Right atrium auricular region (tissue), 2 donors: Measurements from ENCODE around the gene SLC25A11. TPM values are rescaled to one million over a fixed set of nuclear protein-coding genes. Genes with fewer than 3 reads are reported as not detected.

Source experiments
- DNase-seq: peaks from one replicate; pipeline ENCODE4 v3.0.0-alpha.2; 2019; ENCODE audit warnings: low spot score
- H3K27ac ChIP-seq, 2 donors: fragments of 200-600 bp; sonication (generic); 1 replicate in 1 of 2; 2 replicates in 1 of 2; pipeline ENCODE4 v1.5.1; 2016 to 2019
- H3K27me3 ChIP-seq, 2 donors: fragments of 200-600 bp; sonication (generic); one replicate each; pipeline versions ENCODE4 v1.5.1 to v1.6.0; 2017 to 2019
- H3K36me3 ChIP-seq: fragments of 200-600 bp; sonication (generic); one replicate; pipeline ENCODE4 v1.5.1; 2016
- H3K4me1 ChIP-seq, 2 donors: fragments of 200-600 bp; sonication (generic); one replicate each; pipeline versions ENCODE4 v1.5.1 to v1.6.0; 2017 to 2019
- H3K4me3 ChIP-seq, 2 donors: fragments of 200-600 bp; sonication (generic); 1 replicate in 1 of 2; 2 replicates in 1 of 2; pipeline ENCODE4 v1.5.1; 2017 to 2019; ENCODE audit warnings: mild to moderate bottlenecking in 1 of 2, moderate library complexity in 1 of 2
- H3K9me3 ChIP-seq, 2 donors: fragments of 200-600 bp; sonication (generic); one replicate each; pipeline ENCODE4 v1.5.1; 2019
- total RNA-seq, 2 donors: library from RNA; depleted of rRNA; stranded (reverse); fragments of >200 nt; gene quantifications; one replicate each; pipeline ENCODE4 v1.1.0, GENCODE V29; 2016
- TF ChIP-seq, protein P1 (sequence below), 2 donors: fragments of 200-600 bp; sonication (generic); IDR thresholded peaks; one replicate each; pipeline ENCODE4 v1.5.1; 2019; ENCODE audit warnings: antibody characterized with exemption in 2 of 2

Gene SLC25A11
- total RNA-seq, 2 donors from 2014 or later, result 99.5 to 188 TPM

- peaks cover 38% of the 10 kb centered on the region for H3K36me3 ChIP-seq
- TF ChIP-seq, protein P1, sequence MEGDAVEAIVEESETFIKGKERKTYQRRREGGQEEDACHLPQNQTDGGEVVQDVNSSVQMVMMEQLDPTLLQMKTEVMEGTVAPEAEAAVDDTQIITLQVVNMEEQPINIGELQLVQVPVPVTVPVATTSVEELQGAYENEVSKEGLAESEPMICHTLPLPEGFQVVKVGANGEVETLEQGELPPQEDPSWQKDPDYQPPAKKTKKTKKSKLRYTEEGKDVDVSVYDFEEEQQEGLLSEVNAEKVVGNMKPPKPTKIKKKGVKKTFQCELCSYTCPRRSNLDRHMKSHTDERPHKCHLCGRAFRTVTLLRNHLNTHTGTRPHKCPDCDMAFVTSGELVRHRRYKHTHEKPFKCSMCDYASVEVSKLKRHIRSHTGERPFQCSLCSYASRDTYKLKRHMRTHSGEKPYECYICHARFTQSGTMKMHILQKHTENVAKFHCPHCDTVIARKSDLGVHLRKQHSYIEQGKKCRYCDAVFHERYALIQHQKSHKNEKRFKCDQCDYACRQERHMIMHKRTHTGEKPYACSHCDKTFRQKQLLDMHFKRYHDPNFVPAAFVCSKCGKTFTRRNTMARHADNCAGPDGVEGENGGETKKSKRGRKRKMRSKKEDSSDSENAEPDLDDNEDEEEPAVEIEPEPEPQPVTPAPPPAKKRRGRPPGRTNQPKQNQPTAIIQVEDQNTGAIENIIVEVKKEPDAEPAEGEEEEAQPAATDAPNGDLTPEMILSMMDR (IDR thresholded peaks at IDR 0.05), result no peak
- no peaks in the 10 kb centered on the region for H3K9me3 ChIP-seq
- DNase-seq, result no peak
- H3K4me1 ChIP-seq, result peaks cover 0 to 2% of the 10 kb centered on the region in 2 donors
- no peak overlapping the region for H3K27ac ChIP-seq
- H3K4me3 ChIP-seq, result no peak overlapping the region
- H3K27me3 ChIP-seq, result no peaks in the 10 kb centered on the region
Measured at GRCh38 chr17:4960279-4960922, 20.6 kb upstream of the SLC25A11 start.

DNA sequence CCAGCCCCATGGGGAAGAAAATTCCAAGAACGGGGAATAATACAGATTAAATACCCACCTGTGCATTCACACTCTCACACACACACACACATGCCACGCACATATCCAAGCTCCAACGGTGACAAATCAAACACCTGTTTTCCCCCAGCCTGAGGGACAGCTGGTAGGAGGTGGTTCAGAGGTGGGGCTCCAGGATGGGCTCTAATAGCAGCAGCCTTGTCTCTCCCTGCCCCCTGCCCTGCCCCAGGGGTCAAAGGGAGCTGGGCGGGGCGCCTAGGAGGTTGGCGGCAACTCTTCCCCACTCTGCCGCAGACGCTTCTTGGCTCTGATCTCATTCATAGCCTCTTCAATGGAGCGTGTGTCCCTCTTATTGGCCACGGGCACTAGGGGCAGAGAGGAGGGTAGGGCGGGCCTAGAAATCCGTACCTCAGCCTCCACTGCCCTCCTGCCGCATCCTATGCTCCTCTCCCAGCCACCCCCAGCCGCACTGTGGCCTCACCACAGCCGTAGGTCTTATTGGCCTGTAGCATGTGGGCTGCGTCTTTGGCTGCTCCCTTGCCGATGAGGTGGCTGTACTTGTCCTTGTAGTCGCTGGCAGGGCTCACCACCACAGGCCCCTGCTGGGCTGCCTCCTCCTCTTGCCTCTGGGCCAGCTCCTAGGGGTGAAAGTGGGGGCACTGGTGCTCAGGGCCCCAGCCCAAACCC, 19.6 kb upstream of the SLC25A11 start:
- peaks cover 38% of the 10 kb centered on the region for H3K36me3 ChIP-seq

DNA sequence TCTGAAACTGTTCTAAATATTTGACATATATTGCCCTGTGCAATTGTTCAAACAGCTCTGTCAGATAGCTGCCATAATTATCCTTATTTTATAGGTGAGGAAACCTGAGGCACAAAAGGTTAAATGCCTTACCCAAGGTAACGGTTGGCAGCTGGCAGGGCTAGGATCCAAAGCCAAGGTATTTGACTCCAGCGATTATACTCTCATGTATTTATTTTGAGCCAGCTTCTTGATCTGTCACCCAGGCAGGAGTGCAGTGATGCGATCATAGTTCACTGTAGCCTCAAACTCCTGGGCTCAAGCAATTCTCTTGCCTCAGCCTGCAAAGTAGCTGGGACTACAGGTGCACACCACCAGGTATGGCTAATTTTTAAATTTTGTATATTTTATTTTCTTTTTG, 18.3 kb upstream of the SLC25A11 start:
- TF ChIP-seq, protein P1 (IDR thresholded peaks at IDR 0.05), result no peak
- Histone ChIP-seq H3K36me3 (peaks cover 38% of the 10 kb centered on the region), H3K9me3 (no peaks in the 10 kb centered on the region), H3K27ac (no peak overlapping the region), H3K27me3 (no peaks in the 10 kb centered on the region), H3K4me1 (peaks cover 0 to 4% of the 10 kb centered on the region in 2 donors), H3K4me3 (no peak overlapping the region)
- no peak for DNase-seq

More for the DNA sequence above, 19.6 kb upstream of the SLC25A11 start:
- H3K27ac ChIP-seq, result no peak overlapping the region
- no peak overlapping the region for H3K4me3 ChIP-seq
- TF ChIP-seq, protein P1 (IDR thresholded peaks at IDR 0.05), result no peak
- H3K27me3 ChIP-seq, result no peaks in the 10 kb centered on the region
- no peak for DNase-seq
- H3K4me1 ChIP-seq, result no peaks in the 10 kb centered on the region
- no peaks in the 10 kb centered on the region for H3K9me3 ChIP-seq

- no peak for DNase-seq
- Histone ChIP-seq H3K36me3 (peaks cover 38% of the 10 kb centered on the region), H3K9me3 (no peaks in the 10 kb centered on the region), H3K4me1 (peaks cover 0 to 11% of the 10 kb centered on the region in 2 donors), H3K27ac (no peak overlapping the region), H3K4me3 (no peak overlapping the region), H3K27me3 (no peaks in the 10 kb centered on the region)
- TF ChIP-seq, protein P1 (IDR thresholded peaks at IDR 0.05), result peak in 1 of 2 donors; percentile 31
Measured at GRCh38 chr17:4956493-4957061, 16.7 kb upstream of the SLC25A11 start.

- Histone ChIP-seq H3K4me1 (peaks cover 0 to 25% of the 10 kb centered on the region in 2 donors), H3K27me3 (no peaks in the 10 kb centered on the region), H3K4me3 (no peak overlapping the region), H3K36me3 (peaks cover 29% of the 10 kb centered on the region), H3K27ac (no peak overlapping the region), H3K9me3 (no peaks in the 10 kb centered on the region)
- DNase-seq, result no peak
- TF ChIP-seq, protein P1 (IDR thresholded peaks at IDR 0.05), result no peak
Measured at GRCh38 chr17:4955091-4955490, 15.2 kb upstream of the SLC25A11 start.
